Measurements from ENCODE around the gene ANP32E.
"Not testable (repeated sequence)": the region's sequence is repeated elsewhere in the genome, so short reads cannot be mapped to it uniquely, and the experiment has no call there.

The ANP32E gene

DNA sequence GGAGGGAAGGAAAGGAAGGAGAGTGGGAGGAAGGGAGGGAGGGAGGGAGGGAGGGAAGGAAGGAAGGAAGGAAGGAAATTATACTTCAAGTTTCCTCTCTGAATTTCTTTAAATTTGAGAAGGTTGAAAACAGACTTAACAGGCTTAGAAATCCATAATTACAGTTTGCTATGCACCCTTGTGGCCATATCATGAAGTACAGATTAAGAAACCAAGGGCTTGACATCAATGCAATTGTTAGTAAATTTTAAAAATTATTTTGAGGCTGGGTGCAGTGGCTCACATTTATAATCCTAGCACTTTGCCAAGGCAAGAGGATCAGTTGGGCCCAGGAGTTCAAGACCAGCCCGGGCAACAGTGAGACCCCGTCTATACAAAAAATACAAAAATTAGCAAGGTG, 14.4 kb downstream of the ANP32E start:
- peak; percentile 18 for DNase-seq
- in situ Hi-C loops (cut with MboI; ENCODE audit: low pct_unique_long_range_greater_than_20kb, low sequenced_read_pairs) = no loop called here

DNA sequence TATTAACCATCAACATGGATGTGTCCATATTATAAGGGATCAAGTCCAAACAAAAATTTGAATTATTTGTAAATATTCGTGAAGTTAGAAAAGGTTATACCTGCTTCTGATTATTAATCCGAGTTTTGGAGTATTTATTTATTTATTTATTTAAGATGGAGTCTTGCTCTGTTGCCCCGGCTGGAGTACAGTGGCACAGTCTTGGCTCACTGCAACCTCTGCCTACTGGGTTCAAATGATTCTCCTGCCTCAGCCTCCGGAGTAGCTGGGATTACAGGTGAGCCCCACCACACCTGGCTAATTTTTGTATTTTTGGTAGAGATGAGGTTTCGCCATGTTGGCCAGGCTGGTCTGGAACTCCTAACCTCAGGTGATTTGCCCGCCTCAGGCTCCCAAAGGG, 20.1 kb downstream of the ANP32E start:
- in situ Hi-C loops (cut with MboI; ENCODE audit: low pct_unique_long_range_greater_than_20kb, low sequenced_read_pairs); DNase-seq: not testable (repeated sequence)

DNA sequence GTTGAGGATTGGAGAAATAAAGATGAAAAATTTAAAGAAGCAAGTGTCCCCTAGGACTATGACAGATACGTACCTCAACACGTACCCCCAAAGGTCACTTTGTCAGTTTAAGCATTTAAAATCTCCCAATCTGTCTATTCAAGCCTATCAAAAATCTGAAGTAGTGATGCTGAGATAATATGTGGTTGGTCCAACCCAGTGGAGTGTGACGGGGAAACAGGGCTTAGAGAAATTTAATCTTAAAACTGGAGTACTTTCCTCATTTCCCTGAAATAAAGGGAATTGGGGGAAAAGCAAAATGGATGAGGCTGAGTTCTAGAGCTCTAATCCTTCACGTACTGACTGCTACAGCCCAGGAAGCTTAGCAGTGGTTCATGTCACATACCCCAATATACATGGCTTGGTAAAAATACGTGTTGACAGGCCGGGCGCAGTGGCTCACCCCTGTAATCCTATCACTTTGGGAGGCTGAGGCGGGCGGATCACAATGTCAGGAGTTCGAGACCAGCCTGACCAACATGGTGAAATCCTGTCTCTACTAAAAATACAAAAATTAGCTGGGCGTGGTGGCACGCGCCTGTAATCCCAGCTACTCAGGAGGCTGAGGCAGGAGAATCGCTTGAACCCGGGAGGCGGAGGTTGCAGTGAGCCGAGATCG, 21.7 kb downstream of the ANP32E start:
- in situ Hi-C loops (cut with MboI; ENCODE audit: low pct_unique_long_range_greater_than_20kb, low sequenced_read_pairs); DNase-seq: not testable (repeated sequence)

DNA sequence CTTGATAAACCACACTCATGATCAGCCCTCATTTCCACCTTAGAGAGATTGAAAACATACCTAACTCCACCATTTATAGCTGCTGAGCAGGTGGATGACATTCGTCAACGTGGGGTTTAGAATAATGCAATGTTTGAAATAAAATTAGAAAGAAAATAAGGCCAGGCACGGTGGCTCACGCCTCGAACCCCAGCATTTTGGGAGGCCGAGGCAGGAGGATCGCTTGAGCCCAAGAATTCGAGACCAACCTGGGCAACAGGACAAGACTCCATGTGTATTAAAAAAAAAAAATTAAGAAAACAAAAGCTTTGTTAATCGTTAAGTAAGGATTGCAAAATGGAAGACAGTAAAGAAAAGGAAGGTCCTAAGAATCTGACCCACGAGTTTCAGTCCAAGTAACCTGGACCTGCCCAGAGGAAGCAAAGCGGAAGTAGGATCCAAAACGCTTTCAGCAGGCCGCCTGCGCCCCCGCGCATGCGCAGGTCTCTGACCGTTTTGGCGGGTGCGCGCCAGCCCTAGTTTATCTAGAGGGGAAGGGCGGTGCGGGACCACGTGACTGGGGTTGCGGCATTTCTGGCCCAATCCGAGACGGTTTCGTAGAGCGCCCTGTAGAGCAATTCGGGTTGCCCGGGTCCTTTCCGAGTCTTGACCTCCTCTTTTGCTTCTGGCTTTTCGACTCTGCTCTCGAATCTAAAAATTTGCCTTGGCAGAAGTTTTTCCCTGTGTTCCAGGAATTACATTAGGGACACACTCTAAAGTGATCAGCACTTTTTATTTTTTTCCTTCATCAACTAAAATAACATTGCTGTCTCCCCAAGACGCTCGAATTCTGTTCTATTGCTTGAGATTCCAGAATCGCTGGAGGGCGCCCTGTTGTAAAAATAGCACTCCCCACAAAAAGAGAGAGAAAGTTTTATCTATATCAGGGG, 22.5 kb downstream of the ANP32E start:
- in situ Hi-C loops (cut with MboI; ENCODE audit: low pct_unique_long_range_greater_than_20kb, low sequenced_read_pairs) = no loop called here
- peak; percentile 98 for DNase-seq

DNA sequence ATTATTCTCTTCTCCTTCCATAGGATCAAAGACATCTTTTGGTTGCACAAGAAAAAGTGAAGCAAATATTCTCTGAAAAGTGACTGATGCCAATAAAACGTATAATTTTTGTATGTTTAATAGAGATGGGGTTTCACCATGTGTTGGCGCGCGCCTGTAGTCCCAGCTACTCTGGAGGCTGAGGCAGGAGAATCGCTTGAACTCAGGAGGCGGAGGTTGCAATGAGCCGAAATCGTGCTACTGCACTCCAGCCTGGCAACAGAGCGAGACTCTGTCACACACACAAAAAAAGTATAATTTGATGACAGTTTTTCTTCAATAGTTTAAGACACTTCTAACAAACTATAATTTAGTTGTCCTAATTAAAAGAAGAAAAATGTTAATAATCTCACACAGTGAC, 23.8 kb downstream of the ANP32E start:
- DNase-seq = no peak
- in situ Hi-C loops (cut with MboI; ENCODE audit: low pct_unique_long_range_greater_than_20kb, low sequenced_read_pairs) = no loop called here

DNA sequence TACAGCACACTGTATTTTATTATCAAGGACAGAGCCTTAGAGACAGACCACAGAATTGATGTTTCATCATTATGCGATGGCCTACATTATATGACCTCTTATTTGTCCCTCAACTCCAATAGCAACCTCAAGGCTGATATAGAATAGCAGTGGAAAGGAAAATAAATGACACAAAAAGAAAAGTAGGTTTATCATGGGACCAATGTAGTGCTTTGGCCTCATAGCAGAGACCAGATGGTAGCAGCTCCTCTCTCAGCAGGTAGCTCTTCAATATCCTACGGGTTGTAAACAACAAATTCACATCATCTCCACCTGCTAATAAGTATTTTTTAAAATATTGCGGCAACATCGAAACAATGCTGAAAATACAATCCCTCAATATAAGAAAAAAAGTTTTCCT, 25.2 kb downstream of the ANP32E start:
- DNase-seq = no peak
- in situ Hi-C loops (cut with MboI; ENCODE audit: low pct_unique_long_range_greater_than_20kb, low sequenced_read_pairs) = no loop called here

DNA sequence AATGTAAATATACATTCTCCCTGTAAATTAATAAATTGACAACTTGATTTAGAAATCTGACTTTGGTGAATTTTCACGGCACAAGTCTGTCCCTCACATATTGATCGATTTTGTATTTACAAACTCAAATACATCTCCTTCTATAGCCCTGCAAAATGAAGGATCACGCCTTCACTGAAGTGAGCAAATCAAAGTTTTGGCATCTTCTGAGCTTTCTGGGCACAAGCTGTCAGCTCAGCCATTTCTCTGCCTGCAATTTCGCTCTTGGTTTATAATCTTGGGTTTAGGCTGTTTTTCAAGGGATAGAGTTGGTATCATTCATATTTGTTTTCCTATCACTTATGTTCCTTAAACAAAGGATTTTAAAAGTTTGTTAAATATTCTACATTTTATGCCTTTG, 25.8 kb downstream of the ANP32E start:
- no peak for DNase-seq
- in situ Hi-C loops (cut with MboI; ENCODE audit: low pct_unique_long_range_greater_than_20kb, low sequenced_read_pairs) = no loop called here

DNA sequence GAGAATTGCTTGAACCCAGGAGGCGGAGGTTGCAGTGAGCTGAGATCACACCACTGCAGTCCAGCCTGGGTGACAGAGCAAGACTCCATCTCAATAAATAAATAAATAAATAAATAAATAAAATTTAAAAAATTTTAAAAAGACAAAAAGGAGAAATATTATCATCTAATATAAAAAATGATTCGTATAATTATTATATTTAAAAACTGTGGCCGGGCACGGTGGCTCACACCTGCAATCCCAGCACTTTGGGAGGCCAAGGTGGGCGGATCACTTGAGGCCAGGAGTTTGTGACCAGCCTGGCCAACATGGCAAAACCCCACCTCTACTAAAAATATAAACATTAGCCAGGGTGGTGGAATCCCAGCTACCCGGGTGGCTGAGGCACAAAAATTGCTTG, 27.5 kb downstream of the ANP32E start:
- DNase-seq; in situ Hi-C loops (cut with MboI; ENCODE audit: low pct_unique_long_range_greater_than_20kb, low sequenced_read_pairs): not testable (repeated sequence)

DNA sequence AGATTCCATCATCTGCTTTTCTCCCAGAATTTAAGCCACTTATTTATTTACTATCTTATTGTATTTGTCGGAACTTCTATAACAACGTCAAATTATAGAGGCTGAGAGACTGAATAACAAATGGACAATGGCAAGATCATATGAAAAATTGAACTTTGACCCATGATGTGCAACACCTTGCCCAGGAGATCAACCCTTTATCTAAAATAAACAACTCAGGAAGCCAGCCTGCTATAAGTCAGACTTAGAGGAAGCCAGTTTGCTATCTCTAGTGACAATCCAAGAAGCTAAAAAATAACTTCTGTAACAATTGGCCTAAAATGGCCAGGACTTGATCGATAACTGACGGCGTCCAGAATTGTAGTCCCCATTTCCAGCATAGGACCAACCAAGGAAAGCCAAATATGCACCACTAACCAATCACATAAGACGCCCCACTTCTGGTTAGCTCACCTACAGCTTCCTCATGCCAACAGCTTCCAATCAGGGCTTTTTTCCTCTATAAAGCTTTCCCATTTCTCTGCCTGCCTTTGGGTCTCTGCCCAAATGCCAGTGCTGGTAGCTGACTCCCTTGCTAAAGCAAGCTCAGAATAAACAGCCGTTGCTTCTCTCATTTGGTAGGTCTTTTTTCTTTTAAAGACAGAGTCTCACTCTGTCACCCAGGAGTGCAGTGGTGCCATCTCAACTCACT, 28.5 kb downstream of the ANP32E start:
- in situ Hi-C loops (cut with MboI; ENCODE audit: low pct_unique_long_range_greater_than_20kb, low sequenced_read_pairs) = no loop called here
- no peak for DNase-seq

DNA sequence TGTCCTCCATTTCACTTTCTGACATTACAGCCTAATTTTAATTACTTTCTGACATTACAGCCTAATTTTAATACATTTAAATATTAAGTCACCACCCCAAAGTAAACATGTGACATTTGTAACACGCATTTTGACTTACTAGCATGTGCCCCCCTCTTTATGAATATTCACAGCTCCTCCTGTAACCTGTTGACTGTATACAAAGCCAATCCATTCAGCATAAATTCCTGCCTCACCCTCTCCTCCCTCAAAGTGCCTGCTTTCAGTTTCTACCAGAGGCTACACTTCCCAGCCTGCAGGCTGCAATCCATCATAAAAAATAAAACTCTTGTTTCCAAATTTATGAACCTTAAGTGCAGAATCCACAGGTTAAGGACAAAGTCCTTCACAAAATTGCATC, 39.5 kb downstream of the ANP32E start:
- in situ Hi-C loops (cut with MboI; ENCODE audit: low pct_unique_long_range_greater_than_20kb, low sequenced_read_pairs) = no loop called here

DNA sequence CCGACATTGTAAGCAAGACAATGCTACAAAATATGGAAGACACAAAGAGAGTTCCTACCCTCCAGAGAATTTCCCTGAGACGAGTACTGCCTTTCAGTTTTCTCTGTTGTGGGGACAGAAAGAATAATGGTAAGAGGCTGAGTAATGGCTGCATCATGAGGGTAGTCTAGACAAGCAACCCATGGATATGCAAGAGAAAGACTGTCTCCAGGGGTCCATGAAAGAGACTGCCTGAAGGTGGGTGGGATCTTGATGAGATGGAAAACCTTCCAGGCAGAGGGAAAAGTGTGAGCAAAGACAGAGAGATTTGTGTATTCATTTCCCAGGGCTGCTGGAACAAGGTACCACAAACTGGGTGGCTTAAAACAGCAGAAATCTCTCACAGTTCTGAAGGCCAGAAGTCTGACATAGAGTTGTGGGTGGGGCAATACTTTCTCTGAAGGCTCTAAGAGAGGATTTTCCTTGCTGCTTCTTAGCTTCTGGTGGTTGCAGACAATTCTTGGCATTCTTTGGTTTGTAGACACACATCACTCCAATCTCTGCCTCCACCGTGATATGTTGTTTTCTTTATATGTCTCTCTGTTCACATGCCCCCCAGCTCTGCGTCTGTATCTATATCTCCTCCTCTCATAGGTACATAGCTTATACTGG, 41.4 kb downstream of the ANP32E start:
- in situ Hi-C loops (cut with MboI; ENCODE audit: low pct_unique_long_range_greater_than_20kb, low sequenced_read_pairs) = no loop called here
- DNase-seq = no peak

More for the DNA sequence above, 39.5 kb downstream of the ANP32E start:
- DNase-seq = no peak

DNA sequence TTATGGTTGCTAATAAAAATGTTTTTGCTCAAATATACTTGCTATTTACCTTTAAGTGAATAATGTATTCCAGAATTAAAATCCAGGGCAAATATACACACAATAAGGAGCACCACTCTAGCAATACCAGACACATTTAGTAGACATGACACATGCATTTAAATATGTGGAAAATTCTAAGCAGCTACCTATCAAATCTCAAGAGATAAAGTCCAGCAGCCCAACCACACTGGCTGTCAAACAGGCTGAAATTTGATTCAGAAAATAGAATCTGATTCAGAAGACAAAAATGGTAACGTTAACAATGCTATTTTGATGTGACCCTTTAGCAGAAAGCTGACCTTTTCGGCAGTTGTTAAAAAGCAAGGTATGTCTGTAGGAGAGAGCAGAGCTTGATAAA, 43.9 kb downstream of the ANP32E start:
- DNase-seq = no peak
- in situ Hi-C loops (cut with MboI; ENCODE audit: low pct_unique_long_range_greater_than_20kb, low sequenced_read_pairs) = no loop called here

DNA sequence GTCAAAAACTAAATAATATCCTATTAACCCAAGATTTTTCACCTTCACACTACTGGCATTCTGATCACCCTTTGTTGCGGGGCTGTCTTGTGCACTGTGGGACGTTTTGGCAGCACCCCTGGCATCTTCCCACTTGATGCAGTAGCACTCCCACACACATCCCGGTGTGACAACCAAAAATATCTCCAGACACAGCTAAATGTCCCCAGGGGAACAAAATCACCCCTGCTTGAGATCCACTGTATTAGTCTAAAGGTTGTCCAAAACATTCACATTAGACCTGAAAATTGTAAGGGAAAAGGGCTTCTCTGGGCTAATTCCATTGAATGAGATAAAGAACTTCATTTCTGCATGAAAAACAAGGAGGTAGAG, 48.4 kb downstream of the ANP32E start:
- in situ Hi-C loops (cut with MboI; ENCODE audit: low pct_unique_long_range_greater_than_20kb, low sequenced_read_pairs) = no loop called here
- no peak for DNase-seq

DNA sequence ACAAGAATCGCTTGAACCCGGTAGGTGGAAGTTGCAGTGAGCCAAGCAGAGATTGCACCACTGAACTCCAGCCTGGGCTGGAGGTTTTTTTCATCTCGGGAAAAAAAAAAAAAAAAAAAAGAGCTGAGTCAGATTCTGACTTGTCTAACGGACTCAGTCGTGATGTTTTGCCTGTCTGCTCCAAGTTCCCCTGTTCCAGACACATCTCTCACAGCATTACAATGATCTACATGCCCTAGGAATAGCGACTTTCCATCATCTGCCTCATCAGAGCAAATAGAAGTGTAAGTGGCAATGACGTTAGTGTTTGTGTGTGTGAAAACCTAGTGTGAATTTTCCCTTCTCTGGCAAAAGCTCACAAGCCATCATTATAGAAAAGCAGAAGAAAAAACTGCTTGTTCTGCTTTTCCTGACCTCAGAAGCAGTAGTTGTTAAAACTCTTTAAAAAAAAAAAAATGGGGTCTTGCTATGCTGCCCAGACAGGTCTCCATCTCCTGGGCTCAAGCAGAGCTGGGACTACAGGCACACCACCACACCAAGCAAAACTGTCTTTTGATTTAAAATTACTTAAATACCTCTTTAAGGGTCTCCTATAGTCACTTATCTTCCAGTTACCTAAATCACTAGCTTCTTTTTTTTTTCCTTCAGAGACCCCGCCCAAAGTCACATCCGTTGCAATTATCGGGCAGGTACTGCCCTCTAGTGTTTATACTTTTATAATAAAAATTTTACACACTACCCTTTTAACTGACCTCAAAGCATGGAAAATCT, 48.9 kb downstream of the ANP32E start:
- in situ Hi-C loops (cut with MboI; ENCODE audit: low pct_unique_long_range_greater_than_20kb, low sequenced_read_pairs) = no loop called here
- DNase-seq = peak; percentile 90

DNA sequence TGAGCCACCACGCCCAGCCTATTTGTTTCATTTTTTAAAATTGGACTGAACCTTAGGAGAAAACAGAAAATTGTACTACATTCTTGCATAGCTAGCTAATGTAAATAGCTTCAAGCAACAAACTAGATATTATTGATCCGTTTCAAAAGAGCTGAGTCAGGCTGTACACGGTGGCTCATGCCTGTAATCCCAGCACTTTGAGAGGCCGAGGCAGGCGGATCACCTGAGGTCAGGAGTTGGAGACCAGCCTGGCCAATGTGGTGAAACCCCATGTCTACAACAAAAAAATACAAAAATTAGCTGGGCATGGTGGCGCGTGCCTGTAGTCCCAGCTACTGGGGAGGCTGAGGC, 49.5 kb downstream of the ANP32E start:
- DNase-seq; in situ Hi-C loops (cut with MboI; ENCODE audit: low pct_unique_long_range_greater_than_20kb, low sequenced_read_pairs): not testable (repeated sequence)

DNA sequence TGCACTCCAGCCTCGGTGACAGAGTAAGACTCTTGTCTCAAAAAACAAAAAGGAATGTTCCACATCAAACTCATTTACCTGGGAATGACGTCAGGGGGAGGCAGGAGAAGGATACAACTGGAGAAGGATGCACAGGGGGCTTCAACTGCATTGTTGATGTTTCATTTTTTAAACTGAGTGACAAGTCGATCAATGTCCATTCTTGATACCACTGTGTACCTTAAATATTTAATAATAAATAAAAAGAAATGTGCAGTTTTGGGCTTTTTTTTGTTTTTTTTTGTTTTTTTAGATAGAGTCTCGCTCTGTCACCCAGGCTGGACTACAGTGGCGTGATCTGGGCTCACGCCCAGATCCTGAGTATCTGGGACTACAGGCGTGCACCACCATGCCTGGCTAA, 50.4 kb downstream of the ANP32E start:
- DNase-seq = no peak
- in situ Hi-C loops (cut with MboI; ENCODE audit: low pct_unique_long_range_greater_than_20kb, low sequenced_read_pairs) = no loop called here

DNA sequence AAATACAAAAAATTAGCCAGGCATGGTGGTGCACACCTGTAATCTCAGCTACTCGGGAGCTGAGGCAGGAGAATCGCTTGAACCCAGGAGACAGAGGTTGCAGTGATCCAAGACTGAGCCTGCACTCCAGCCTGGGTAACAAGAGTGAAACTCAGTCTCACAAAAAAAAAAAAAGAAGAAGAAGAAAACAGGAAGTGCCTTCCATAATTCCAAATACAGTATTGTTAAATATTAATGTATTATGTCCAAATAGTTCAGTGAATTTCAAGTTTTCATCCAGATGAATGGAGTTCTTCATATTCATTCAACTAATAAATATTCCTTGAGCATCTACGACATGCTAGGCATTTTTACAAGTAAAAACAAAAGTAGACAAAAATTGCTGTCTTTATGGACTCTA, 52.9 kb downstream of the ANP32E start:
- in situ Hi-C loops (cut with MboI; ENCODE audit: low pct_unique_long_range_greater_than_20kb, low sequenced_read_pairs) = no loop called here
- peak; percentile 12 for DNase-seq

DNA sequence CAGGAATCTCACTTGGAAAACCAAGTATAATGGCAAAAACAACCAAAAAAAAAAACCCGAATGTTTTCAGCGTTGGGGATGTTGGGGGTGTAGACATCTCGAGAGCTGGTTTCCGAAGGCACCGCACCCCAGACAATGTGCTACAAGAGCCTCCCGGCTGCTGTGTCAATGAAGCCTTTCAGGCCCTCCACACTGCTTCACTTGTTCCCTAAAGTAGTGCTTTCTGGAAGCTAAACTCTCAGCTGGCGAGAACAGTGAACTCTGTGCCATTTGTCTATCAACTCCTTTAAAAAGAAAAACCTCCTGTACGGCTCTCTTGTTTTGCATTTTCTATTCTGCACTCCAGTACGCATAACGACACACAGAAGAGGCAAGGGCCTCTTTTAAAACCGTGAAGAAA, 53.7 kb downstream of the ANP32E start:
- in situ Hi-C loops (cut with MboI; ENCODE audit: low pct_unique_long_range_greater_than_20kb, low sequenced_read_pairs) = no loop called here
- no peak for DNase-seq

DNA sequence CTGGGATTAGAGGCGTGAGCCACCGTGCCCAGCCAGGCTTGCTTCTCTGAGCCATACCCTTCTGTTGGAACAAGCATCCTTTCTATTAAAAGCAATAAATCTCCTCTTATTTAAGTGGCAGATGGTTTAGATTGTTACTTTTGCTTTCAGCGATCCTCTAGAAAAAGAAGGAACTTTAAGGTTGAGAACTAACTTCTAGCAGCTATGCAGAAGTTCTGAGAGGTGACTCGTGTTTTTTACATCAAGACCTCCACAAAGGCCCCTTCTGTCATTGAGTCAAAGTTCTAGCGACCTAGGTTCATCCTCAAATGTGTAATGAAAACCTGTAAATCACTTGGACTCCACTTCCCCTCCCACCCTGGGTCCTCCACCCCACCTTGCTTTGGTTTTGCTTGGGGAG, 55.4 kb downstream of the ANP32E start:
- in situ Hi-C loops (cut with MboI; ENCODE audit: low pct_unique_long_range_greater_than_20kb, low sequenced_read_pairs) = no loop called here

More for the DNA sequence above, 55.4 kb downstream of the ANP32E start:
- DNase-seq = no peak

All from KBM-7 (cell line).